AG08395 (cell line): Measurements from ENCODE around the gene AIFM3.
"Not testable (repeated sequence)": the region's sequence is repeated elsewhere in the genome, so short reads cannot be mapped to it uniquely, and the experiment has no call there.

Source experiments
- DNase-seq: peaks from one replicate; pipeline ENCODE4 v3.0.0; 2012; ENCODE audit warnings: mixed read lengths, low spot score

AIFM3 gene

DNA sequence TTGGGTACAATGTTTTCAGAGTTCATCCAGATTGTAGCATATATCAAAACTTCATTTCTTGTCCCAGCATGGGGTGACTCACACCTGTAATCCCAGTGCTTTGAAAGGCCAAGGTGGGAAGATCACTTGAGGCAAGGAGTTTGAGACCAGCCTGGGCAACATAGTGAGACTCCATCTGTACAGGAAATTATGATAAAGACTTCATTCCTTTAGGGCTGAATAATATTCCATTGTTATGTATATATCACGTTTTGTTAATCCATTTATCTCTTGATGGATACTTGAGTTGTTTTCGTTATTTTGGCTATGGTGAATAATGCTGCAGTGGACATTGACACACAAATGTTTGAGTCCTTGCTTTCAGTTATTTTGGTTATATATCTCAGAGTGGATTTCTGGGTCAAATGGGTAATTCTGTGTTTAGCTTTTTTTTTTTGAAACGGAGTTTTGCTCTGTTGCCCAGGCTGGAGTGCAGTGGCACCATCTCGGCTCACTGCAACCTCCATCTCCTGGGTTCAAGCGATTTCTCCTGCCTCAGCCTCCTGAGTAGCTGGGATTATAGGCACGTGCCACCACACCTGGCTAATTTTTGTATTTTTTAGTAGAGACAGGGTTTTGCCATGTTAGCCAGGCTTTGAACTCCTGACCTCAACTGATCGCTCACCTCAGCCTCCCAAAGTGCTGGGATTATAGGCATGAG lies 24.7 kb upstream of the AIFM3 start:
- not testable (repeated sequence) for DNase-seq

DNA sequence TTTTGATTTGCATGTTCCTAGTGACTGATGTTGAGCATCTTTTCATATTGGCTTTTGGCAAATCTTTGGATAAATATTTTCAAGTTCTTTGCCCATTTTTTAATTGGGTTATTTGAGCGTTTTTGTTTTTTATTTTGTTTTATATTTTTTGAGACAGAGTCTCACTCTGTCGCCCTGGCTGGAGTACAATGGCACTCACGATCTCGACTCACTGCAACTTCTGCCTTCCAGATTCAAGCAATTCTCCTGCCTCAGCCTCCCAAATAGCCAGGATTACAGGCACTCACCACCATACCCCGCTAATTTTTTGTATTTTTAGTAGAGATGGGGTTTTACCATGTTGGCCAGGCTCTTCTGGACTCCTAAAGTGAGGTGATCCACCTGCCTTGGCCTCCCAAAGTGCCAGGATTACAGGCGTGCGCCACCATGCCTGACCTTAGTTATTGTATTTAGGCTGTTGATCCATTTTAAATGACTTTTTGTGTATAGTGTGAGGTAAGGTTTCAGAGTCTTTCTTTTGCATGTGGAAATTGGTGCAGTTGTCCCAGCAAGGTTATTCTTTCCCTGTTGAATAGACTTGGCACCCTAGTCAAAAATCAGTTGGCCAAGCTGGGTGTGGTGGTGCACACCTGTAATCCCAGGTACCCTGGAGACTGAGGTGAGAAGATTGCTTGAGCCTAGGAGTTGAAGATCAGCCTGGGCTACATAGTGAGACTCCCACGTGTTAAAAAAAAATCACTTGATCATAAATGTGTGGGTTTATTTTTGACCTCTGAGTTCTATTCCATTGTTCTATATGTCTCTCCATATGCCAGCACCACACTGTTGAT lies 23.7 kb upstream of the AIFM3 start:
- DNase-seq, result no peak

DNA sequence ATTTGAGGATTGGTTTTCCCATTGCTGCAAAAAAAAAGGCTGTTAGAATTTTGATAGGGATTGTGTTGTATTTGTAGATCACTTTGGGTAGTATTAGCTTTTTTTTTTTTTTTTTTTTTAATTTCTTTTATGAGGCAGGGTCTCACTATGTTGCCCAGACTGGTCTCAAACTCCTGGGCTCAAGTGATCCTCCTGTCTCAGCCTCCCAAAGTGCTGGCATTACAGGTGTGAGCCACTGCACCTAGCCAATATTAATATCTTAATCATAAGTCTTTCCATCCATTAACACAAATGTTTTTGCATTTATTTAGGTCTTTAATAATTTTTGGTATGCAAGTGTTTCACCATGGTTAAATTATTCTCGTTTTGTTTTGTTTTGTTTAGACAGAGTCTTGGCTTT lies 23.0 kb upstream of the AIFM3 start:
- no peak for DNase-seq

DNA sequence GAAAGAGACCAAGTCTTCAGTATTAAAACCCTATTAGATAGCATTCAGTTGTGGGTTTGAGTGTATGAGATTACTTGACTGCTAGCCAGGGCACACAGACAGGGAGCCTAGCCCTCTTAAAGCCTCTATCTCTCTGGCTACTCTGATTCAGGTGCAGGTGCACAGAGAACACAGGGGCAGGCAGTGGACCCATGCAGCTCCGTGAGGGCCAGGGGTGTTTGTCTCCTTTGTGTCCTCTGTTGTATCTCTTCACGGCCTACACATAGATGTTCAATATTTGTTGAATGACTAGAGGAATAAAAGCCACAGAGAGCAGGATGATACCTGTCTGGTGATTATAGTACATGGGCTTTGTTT lies 21.5 kb upstream of the AIFM3 start:
- no peak for DNase-seq

DNA sequence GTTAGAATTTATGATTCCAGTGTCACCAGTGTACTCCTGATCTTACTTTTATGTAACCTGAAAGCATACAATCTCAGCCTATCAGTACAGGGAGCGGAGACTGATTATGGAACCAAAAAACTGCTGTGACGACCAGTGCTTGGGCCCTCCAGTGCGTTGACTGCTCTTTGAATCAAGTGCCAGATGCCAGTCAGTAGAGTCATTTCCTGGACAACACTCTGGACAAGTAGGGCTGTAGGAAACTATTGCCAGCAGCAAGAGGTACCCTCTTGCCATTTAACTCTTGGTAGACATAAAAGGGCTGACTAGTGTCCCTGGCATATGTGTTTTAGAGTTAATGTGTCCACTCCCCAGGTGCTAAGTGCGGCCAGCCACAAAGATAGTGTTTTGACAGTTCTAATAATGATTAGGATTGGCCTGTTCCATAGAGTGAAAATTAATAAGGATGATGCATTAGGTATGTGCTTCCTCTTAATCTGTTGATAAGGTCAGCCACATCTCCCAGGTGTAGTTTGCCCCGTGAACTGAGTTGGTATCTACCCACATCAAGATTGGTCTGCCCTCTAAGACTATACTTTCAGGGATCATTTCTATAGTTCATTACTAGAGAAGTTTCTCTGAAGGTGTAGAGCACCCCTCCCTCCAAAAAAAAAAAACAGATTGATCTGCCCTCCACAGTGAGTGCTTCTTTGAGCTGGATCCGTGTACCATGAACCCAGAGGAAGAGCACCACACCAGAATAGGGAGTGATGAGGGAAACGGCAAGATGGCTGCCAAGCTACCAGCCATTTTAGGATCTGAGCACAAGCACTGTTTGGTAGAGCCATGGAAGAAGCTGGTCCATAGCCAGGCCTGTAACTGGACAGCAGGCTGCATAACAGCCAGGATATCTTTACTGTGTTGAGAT lies 20.7 kb upstream of the AIFM3 start:
- DNase-seq, result peak; percentile 37

DNA sequence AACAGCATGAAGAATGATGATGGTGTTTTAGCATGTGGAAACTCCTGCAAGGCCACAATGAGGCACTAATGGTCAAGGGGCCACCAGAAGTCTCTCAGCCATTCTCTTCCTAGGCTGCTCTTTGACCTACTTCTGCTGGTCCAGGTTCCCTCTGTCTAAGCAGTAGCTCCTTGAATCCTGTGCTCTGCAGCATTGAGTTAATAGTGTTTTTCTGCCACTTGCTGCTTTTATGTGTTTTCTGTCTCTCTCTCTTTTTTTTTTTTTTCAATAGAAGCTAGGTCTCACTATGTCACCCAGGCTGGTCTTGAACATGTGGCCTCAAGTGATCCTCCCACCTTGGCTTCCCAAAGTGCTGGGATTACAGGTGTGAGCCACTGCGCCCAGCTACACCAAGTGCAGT lies 20.1 kb upstream of the AIFM3 start:
- no peak for DNase-seq

DNA sequence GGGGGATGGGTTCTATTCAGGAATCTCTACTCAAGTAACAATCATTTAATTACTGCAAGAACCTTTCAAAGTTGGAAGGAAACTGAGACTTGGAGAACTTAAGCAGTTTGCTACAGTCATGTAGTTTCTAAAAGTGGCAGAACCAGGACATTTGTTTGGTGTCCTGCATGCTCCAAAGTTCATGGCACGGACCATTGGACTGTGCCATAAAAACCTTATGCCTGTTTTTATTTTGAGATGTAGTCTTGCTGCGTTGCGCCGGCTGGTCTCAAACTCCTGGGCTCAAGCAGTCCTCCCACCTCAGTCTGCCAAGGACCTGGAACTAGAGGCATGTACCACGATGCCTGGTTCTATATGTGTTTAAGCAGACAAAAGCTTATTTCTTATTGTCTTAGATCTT lies 18.6 kb upstream of the AIFM3 start:
- DNase-seq, result no peak

DNA sequence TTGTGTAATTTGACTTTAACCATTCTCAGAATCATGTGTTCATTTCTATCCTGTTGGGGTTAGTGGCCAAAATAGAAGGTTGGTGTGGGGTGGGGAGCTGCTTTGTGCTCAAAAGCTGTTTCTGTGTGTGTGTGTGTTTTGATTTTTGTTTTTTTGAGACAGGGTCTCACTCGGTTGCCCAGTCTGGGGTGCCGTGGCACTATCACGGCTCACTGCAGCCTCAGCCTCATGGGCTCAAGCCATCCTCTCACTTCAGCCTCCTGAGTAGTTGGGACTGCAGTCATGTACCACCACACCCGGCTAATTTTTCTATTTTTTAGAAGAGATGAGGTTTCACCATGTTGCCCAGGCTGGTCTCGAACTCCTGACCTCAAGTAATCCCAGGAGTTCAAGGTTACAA lies 18.1 kb upstream of the AIFM3 start:
- DNase-seq, result no peak

DNA sequence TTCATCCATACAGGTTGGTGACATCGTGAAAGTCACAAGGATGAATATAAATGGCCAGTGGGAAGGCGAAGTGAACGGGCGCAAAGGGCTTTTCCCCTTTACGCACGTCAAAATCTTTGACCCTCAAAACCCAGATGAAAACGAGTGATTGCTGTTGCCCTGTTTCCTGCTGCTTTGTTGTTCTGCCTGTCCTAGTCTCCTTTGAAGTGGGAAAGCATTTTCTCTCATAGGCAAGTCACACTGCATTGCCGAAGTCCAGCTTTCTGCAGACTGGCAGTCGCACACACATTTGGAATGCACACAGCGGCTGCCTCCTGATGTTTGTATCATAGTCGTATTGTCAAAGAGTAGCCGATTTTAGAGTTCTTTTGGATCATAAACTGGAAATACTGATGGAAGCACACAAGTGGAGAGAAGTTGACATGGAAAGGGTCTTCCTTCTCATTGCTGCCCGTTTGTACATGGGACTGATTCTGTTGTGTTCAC lies 17.3 kb upstream of the AIFM3 start:
- DNase-seq, result no peak

DNA sequence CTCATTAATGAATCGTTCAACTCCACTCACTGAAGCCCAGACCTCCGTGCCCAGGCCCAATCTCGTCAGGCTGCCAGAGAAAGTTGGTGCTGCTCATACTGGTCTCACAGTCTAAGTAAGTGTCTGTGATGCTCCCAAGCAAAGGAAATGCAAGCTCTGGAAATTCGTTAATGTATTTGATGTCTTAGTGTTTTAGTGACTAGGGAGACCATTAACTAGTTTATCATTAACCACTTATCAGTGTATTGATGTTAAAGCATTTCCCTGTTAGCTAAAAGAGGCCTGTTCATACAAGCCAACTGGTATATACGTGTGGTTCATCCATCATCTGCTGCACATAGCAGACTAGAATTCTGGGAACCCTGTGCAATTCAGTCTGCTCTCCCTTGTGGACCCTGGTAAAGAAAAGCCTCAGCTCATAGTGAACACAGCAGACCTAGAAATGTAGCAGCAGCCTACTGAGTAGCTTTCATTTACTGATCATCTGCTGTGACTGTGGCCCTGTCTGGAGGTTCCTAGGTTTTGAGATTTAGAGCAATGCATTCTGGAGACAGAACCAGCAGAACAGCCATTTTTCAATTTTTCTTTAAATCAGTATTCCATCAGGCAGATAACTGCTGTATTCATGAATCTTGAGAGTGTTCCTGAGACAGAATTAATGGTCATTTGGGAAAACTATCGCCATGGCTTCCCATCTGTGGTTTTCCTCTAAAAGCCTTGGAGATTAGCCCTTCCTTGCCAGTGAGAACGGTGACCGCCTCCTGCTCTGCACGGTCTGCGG lies 15.7 kb upstream of the AIFM3 start:
- no peak for DNase-seq

DNA sequence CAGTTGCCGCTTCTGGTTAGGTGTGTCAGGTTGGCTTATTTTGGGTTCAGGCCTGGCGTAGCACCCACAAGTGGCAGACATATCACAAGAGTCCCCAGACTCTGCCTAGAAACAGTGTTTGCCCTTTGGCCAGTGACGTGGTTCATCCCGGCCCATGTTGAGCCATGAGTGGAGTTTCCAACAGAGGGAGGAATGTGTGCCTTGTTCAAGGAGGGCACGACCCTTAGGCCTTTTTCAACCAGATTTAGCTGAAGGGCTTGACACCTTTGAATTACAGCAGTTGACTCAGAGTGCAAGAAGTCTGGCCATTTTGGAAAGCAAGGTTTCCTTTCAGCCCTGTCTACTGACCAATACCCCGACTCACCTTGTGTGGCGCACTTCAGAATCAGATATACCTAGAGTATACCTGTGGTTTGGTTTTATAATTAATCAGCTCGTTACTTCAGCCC lies 15.1 kb upstream of the AIFM3 start:
- no peak for DNase-seq

DNA sequence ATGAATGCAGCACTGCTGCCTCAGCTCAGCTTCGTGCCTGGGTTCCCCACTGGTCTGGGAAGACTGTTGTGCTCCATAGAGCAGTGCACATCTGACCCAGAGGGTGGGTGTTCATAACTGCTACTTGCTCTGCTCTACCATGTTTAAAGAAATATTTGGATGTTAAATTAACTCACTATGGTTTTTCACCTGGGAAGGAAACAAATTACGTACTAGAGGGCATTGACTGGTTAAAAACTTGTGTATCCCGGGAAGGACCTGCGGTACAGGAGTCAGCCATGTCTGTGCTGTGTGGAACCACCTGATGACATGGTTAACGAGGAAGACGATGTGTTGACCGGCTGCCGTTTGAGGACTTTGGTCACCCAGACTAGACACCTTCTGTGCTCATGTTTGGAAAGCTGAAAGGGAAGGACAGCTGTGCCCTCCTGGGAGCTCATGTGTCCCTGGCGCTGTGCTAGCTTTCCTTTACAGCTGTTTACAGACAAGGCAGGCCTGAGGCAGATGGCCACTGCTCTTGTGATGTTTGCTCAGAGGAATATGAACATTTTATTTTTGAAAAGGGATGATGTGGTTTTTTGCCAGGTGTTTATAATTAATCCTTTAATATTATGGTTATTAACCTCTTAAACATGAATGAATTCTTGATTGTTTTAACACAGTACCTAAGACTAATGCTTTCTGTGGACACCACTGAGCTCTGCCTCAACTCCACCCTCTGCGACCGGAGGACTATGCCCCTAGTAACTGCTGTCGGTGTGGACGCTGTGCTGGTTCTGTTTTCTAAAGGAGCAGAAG lies 14.3 kb upstream of the AIFM3 start:
- no peak for DNase-seq

DNA sequence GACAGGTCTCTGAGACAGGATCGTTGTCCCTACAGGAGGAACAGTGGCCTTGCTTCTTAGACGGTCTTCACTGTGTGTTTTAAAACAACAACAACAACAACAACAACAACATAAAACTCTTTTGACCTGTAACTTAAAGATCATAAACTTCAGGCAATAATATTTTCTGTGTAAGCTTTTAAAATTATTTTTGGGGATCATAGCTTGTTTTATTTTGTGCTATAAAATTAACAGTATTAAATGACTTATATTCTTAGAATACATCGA lies 13.8 kb upstream of the AIFM3 start:
- DNase-seq, result no peak

DNA sequence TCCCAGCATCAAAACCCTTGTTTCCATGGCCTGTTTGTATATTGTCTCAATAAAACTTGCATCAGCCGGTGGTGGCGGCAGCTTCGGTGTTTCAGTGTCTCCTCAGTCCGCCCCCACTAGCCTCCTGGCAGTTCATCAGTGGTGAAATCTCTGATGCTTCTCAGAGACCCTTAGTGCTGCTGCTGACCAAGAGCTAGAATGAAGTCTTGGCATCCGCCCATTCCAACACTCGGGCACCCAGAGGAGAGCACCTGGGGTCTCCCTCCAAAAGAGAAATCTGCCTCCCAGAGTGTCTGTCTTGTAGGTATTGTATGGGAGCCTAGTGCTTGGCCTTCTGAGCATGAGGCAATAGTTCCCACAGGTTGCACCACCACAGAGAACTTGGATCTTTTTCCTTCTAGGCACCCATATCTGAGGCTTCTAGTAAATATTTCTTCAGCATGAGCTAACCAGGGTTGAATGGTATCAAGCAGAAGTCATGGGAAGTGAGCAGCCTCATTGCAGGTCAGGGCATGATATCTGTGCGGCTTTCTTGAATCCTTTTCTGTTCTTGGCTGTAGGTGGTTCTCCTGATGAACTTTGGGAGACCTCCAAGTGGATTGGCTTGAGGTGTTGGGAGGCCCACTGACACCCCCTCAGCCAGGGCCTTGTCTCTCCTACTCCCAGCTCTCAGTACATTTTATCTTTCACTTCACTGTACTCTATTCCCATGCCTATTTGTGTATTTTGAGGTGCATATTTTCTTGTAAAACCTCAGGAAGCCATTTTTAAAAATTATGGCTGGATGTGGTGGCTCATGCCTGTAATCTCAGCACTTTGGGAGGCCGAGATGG lies 13.2 kb upstream of the AIFM3 start:
- no peak for DNase-seq

DNA sequence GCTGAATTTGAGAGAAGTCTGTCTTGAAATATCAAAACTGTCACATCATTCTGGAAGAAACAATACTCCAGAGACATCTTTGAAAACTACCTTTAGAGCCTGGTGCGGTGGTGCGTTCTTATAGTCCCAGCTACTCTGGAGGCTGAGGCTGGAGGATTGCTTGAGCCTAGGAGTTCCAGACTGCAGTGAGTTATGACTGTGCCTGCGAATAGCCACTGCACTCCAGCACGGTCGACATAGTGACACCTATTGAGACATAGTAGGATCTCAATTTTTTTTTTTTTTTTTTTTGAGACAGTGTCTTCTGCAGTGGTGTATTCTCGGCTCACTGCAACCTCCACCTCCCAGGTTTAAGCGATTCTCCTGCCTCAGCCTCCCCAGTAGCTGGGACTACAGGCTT lies 11.5 kb upstream of the AIFM3 start:
- DNase-seq, result no peak

DNA sequence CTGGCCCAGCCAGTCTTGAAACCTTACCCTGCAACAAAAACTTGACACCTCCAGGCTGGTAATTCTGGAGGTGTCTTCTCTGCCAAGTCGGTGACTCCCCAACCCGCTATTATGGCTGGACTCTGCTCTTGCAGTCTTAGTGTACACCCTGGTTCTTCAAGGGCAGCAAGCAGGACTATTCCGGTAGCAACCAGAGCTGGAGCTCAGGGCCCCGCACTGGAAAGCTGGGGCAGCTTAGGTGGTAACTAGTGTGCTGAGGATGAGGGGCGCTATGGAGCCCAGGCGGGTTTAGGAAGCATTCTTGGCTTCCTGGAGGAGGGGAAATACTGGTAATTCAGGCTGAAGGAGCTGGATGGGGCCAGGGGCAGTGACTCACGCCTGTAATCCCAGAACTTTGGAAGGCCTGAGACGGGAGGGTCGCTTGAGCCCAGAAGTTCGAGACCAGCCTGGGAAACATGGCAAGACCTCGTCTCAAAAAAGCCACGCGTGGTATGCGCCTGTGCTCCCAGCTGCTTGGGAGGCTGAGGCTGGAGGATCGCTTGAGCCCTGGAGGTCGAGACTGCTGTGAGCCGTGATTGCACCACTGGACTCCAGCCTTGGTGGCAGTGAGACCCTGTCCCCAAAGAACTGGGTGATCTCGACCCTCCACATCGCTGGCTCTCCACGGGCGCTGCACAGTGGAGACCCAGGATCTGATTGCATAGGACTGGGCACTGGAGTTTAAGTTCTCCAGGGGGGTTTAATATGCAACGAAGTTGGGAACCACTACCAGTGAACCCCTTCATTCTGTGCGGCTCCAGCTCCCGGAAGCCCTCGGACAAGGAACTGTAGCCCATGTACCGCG lies 10.6 kb upstream of the AIFM3 start:
- no peak for DNase-seq

DNA sequence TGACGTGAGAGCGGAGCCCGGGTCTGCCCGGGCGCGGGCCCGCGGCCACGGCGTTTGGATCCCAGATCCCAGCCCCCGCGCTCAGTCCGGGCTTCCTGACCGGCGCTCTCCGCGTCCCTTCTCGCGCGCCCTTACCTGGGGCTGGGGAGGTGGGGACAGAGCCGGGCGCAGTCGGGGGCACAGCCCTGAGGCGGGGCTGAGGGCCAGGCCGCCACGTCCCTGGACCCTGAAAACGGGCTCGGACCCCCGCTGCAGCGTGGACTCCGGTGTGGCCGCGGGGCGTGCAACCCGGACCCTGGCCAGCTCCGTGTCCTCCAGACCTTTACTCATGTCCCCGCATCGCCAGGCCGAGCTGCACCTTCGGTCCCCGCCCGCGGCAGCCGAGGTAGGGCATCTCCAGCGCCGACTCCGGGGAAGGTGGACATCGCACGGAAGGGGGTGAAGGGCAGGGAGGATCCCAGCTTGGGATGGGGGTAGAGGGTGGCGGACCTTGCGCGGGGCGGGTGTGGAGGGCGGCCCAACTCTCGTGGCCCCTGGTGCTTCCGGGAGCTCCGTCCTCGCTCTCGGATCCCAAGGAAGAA lies 9.9 kb upstream of the AIFM3 start:
- DNase-seq, result peak; percentile 32

DNA sequence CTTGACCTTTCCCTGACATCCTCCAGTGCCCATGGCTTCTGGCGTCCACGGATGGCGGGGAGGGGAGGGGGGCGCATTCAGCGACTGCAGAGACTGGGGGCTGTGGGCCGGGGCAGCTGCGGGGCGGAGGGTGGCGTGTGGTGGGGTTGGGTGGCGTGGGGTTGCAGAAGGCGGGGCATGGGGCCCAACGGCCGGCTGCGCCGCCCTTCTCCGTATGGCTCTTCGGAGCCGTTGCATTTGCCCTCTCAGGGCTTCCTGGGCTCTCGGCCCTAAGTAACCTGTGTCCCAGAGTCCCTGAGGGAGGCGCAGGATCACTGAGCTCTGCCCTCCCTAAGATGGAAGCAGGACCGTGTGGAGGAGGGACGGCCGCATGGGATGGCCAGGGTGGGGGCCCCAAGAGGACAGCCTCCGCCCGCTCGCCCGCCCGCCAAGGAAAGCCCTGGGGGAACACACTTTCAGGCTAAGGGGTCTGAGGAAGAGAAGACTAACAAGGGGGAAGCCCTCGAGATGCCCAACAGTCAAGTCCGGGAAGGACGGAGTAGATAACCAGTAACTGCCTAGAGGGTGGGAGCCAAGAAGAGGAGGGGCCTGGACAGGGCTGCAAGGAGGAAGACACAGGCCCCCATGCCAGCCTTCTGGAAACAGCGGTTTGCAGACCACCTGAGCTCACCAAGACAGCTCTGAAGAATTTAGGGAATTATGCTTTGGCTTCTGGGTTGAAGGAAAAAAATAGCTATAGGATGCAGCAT lies 9.2 kb upstream of the AIFM3 start:
- DNase-seq, result peak; percentile 40
